GM19099 (cell line): ENCODE measurements around the gene PRKD3.

Source experiments
- POLR2A ChIP-seq: IDR thresholded peaks from 3 replicates; pipeline ENCODE4 v1.6.1; 2011; ENCODE audit warnings: low read depth; ENCODE audit not compliant: insufficient read length; ENCODE audit errors: extremely low read depth

The PRKD3 gene

DNA sequence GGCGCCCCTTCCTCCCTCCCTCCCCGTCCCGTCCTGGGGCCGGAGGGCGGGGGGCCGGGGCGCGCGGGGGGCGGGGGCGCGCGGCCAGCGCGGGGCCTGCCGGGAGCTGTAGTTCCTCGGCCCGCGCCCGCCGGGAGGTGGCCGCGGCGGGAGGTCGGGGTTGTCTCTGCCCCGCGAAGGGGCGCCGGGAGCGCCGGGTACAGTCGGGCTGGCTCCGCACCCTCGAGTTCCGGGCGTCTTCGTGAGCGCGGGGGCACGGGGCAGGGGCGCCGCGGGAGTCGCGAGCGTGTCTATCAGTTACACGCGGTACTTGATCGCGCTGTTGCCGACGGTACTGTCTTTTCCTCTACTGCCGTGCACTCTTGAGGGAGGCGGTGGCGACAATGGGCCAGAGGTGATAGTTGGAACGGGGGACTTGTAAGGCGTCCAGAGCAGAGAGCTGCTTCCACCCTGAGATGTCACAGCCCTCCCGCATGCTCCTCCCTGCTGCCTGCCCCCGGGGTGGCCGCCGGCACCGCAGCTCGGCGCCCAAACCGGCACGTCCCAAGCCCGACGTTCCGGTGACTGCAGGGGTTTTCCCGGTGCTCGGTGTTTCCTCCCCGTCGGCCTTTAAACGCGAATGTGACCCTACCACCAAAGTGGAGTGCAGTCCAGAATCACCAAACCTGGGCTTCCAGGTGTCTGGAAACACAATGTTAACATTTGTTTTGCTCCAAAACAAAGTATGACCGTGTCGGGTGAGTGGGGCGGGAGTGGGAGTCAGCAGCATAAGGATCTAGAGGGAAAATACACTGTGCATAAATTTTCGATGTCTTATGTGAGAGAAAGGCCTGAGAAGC is at the start of gene PRKD3:
Gene PRKD3, minus strand, starts transcription at position 48 of the 839 bp plus-strand sequence. CDS start 8,309 bp downstream, outside the sequence.
- no peak for TF ChIP-seq POLR2A

DNA sequence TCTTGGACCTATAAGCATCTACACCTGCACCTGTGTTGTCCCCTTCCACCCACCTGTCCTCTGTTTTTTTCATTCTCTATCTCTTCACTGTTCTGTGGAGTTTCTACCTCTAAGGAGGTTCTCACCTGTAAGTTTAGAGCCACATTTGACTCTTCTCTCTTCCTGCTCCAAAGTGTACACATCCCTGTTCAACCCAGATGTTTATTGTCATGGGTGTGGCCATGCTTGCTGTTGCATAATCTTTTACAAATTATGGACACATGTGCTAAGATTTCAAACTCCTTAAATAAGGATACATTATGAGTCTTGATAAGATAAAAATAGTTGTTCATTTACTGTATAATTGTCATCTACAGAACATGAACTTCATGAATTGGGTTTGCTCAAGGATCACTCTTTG is 47.4 kb upstream of the PRKD3 start:
- TF ChIP-seq POLR2A = no peak

DNA sequence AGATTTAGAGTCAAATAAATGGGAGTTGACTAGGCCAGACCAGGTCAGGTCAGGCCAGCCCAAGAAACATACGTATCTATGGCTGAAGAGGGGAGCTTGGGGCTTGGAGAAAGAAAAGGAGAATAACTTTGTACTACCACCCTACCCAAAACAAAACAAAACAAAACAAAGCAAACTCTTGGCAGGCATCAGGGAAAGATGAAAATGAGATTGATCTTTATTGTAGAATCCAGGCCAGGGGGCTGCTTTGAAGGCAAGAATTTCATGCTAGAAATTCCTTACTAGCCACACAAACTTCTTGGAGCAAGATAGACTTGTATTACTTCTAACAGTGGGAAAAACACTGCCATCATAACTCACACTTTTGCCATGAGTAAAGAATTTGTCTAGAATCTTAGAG is 46.0 kb upstream of the PRKD3 start:
- no peak for TF ChIP-seq POLR2A

DNA sequence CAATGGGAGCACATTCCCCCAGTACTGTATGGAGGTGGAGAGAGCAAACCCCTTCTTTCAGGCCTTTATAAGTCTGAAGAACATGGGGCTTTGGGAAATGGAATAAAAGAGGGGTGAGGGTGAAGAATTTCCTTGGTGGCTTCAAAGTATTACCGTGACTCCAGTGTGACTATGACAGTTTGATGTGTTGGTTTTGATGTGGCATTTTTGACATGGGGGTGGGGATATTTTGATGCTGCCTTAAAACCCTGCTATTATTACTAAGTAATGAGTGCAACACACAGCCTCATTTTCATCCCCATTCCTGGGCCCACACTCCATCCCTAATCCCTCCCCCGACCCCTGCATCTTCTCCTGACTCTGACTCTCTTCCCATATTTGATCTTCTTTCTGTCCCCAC is 43.4 kb upstream of the PRKD3 start:
- no peak for TF ChIP-seq POLR2A

DNA sequence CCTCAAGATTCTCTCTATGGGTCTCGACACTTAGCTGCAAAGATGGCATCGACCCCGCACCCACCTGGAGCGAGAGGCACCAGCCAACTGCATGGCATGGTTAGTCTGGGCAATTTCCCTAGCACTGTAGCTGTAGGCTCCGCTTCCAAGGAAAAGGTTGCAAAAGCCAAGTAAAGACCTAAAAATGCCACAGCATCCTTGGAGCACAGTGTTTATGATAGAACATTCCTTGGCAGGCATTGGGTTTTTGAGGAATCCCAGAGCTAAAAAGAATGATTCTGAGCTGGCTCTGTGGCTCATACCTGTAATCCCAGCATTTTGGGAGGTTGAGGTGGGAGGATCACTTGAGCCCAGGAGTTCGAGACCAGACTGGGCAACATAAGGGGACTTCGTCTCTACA is 42.7 kb upstream of the PRKD3 start:
- TF ChIP-seq POLR2A = no peak

DNA sequence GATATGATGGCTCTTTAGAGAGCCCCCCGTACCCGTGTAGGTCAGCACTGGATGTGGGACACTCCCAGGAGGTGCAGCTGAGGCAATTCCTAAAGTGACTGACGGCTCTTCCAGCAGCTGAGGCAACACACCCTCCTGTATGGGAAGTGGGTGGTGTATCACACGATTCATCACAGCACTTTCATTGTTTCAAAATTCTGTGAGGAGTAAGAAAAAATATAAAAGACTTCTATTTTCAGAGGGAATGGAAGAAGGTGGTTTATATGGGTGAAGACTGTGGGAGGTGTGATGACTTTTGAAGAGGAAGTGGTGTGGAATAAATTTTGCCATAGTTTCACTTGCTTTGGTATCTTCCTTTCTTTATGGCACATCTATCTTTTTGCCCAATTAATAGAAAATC is 42.1 kb upstream of the PRKD3 start:
- TF ChIP-seq POLR2A = no peak

DNA sequence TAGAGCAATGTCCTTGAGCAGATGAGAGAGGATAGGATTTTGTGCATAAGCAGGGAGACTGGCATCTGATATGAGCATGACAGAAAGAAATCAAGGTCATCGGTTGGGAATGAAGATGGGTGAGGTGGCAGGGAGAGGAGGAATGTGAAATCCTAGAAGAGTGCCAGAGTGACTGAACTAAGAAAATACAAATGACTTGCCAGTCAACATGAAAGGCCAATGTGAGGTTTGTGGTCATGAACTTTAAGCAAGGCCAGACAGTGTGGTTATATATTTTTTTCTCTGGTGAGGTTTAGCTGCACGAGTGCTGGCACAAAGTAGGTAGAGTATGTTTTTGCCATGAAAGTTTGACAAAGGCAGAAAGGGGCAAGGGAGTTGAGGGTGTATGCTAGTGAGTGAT is 41.0 kb upstream of the PRKD3 start:
- no peak for TF ChIP-seq POLR2A

DNA sequence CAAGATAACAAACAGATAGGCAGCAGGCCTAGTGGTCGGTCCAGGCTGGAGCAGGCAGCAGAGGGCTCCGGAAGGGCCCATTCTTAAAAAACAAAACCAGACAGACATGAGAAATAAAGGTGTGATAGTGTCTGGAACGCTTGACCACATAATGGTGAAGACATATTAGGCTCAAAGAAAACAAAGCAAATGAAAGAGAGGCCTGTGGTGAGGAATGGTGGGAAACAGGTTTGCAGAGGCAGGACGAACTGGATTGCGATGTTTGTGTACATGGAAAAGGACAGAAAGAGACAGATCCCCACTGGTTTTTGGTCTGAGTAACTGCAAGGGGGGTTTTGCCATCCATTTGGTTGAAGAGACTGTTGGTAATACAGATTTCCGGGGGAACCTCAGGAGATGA is 39.7 kb upstream of the PRKD3 start:
- TF ChIP-seq POLR2A = no peak

DNA sequence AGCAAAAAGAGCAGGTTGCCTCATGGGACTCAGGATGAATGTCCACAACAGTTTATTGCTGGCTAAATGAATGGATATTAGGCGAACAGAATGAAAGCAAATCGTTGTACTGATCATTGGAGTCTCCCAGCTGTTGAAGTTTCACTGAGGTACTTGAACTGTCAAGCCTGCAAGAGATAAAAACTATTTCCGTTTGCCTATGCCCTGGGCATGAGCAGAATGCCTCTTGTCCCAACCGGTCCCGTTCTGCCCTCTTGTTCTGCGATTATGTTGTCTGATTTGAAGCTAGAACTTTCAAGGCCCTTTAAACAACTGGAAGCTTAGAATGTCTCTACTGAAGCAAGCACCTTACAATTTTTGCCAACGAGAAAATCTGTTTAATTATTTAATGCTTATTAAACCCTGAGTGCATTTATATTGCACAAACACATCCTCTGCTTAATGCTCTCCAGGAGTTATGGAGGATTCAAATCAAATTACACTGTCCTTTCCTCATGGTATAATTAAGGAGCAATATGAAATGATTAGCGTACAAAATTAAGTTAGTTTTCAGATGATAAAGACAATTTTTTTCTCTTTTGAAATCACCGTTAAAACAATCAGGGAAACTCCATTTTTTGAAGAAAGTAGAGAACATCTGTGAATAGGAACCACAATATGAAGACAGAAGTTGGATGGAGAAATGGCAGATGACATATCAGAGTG is 37.5 kb upstream of the PRKD3 start:
- no peak for TF ChIP-seq POLR2A

DNA sequence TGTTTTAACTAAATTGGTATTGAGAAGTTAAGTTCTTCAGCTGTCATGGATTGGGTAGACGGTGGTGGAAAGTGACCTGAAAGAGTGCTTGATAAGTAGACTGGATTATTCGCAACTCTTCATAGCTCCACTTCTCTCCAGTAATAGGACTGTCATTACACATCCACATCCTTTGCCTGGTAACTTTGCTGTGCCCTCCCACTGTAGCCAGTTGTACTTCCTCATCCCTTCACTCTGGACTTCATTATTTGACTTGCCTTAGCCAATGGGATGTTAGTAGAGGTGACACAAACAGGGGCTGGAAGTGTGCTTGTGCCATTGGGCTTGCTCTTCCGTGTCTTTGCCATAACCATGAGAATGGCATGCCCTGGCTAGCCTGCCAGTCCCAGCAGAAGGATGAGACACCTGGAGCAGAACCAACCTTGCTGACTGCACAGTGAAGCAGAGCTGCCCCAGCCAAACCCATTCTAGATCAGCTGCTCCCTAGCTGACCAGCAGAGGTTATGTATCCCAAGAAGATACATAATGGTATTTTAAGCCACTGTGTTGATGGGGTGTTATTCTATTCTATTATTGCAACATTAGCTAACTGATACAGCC is 36.7 kb upstream of the PRKD3 start:
- no peak for TF ChIP-seq POLR2A

DNA sequence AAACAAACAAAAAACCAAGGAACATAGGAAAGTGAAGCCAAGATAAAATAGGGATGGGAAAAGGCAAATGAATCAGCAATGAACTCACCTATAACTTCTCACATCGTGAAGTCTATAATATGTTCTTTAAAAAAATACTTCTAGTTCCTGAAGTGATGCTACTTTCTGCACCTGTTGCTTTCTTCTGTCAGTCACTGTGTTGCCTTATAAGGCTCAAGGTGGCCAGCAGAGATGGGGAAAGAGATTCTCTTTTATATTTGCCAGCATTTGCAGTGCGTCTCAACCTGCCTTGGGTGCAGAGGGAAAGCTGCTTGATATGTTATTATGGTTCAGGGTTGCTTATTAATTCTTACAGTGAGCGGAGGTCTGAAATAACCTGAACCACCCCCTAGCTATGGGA is 33.8 kb upstream of the PRKD3 start:
- no peak for TF ChIP-seq POLR2A

DNA sequence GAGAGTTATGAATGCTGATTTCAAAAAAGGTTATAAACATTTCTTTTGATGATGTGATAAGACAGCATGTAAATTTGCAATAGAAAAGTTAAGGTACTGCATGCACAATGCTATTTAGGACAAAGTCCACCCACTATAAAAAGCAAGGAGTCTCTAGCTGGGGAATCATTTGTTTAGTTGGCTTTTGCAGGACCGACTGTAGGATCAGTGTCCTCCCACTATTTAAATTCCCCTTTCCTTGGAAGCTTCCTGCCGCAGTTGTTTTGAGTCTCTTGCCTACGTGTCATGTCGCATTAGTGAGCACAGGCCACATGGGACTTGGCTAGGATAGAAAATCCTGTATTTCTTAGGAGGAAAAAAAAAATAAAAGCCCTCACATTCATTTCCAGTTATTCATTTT is 32.9 kb upstream of the PRKD3 start:
- no peak for TF ChIP-seq POLR2A

DNA sequence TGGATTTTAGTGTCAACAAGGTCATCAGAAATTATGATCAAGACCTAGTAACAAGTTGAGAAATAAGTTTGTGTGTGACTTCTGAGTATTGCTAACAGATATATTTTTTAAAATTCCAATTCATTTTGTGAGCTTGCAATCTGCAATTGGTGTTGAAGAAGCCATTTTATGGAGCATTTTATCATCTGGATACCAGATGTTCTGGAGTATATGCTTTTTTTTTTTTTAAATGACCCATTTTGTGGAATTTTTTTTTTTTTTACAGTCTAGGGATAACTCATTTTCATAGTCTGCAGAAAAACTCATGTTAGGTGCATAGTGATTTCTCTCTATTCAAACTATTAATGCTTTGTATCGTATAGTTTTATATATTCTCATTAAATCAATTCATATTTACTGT is 32.4 kb upstream of the PRKD3 start:
- TF ChIP-seq POLR2A = no peak

DNA sequence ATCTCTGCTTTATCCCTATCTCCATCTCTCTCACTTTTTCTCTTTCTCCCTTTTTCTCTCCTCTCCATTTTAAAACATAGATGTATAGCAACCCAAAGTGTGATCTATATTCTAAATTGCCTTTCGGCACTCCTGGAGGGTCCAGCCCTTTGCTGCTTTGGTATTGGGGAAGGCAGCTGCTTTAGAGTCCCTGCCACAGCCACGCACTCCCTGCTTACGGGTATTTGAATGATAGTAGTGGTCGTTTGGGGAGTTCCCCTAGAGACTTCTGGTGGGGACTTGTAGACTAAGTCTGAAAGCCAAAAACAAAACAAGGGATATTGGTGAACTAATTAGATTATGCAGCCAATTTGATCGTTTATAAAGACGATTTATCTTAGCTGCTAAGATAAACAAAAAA is 31.7 kb upstream of the PRKD3 start:
- TF ChIP-seq POLR2A = no peak

DNA sequence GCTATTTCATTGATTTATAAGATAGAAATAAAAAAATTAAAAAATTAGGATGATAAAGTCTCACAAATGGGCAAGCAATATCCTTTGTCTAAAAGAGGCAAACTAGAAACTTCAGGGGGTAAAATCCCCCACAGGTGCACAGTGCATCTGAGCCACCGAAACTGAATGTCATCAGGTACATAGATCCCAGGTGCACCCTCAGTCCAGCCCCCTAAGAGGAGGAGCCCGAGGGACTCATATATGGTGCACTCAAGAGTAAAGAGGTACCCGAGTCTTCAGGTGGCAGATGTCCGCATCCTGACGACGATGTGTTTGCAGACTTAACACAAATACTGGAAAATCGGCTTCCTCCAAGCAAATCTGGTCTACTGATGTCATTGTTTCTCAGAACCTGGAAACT is 31.1 kb upstream of the PRKD3 start:
- TF ChIP-seq POLR2A = no peak

DNA sequence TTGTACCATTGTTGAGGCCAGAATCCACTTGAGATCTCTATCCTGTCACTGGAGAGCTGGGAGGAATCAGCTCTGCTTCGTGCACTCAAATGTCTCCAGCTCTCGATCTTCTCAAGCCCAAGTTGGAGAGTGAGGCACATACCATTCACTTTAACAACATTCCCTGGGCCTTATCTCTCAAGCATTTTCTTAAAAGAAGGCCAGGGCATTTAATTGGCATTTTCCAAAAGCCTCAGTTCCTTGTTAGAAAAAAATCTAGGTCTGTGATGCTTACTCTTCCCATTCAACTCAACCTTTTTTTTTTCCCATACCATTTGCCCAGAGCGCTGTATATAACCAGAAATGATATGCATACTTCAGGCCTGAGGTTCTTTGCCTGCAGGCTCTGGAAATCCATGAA is 29.9 kb upstream of the PRKD3 start:
- no peak for TF ChIP-seq POLR2A
